Activated naive CD4-positive, alpha-beta T cell treated with anti-CD3 and anti-CD28 coated beads, Interleukin-2, amount 10 ng/mL, durations not matched to agents 7 days and 5 days (primary cell): ENCODE data around the gene ADCY2.

Experiments used
- CTCF ChIA-PET: fragments of 350-600 bp; sonication (Branson Sonifier 250); formaldehyde crosslinking; loops from one replicate; lab custom pipeline; 2021; ENCODE audit warnings: antibody characterized with exemption; lab: Charles Lee
- DNase-seq: peaks from one replicate; pipeline ENCODE4 v3.0.0-alpha.2; 2020
- H3K27ac Mint-ChIP-seq: one replicate; pipeline ENCODE4 v1.8.0; 2021; ENCODE audit warnings: mild to moderate bottlenecking, moderate library complexity, mixed read lengths
- H3K27me3 Mint-ChIP-seq: one replicate; pipeline ENCODE4 v1.8.0; 2021; ENCODE audit warnings: mild to moderate bottlenecking, mixed read lengths
- H3K36me3 Mint-ChIP-seq: one replicate; pipeline ENCODE4 v1.8.0; 2021; ENCODE audit warnings: mixed read lengths
- H3K4me1 Mint-ChIP-seq: one replicate; pipeline ENCODE4 v1.8.0; 2021; ENCODE audit warnings: mixed read lengths
- H3K4me3 Mint-ChIP-seq: one replicate; pipeline ENCODE4 v1.8.0; 2021; ENCODE audit warnings: mild to moderate bottlenecking, moderate library complexity, mixed read lengths
- H3K9me3 Mint-ChIP-seq: one replicate; pipeline ENCODE4 v1.8.0; 2021; ENCODE audit warnings: mixed read lengths

The ADCY2 gene

GRCh38 chr5:7634837-7635236 is 238.9 kb downstream of the ADCY2 start:
- H3K36me3 Mint-ChIP-seq, result no peaks in the 10 kb centered on the region
- no peaks in the 10 kb centered on the region for H3K9me3 Mint-ChIP-seq
- H3K4me3 Mint-ChIP-seq, result no peak overlapping the region
- CTCF ChIA-PET, result no interaction called here
- no peak for DNase-seq
- H3K27me3 Mint-ChIP-seq, result no peaks in the 10 kb centered on the region
- no peak overlapping the region for H3K27ac Mint-ChIP-seq
- no peaks in the 10 kb centered on the region for H3K4me1 Mint-ChIP-seq

- H3K36me3 Mint-ChIP-seq, result no peaks in the 10 kb centered on the region
- H3K4me3 Mint-ChIP-seq, result no peak overlapping the region
- no peak overlapping the region for H3K27ac Mint-ChIP-seq
- no peak for DNase-seq
- CTCF ChIA-PET, result no interaction called here
- H3K27me3 Mint-ChIP-seq, result no peaks in the 10 kb centered on the region
- no peaks in the 10 kb centered on the region for H3K4me1 Mint-ChIP-seq
- peaks cover 2% of the 10 kb centered on the region for H3K9me3 Mint-ChIP-seq
These were observed 242.5 kb downstream of the ADCY2 start for GRCh38 chr5:7638456-7638855.

- Mint-ChIP-seq H3K27me3 (no peaks in the 10 kb centered on the region), H3K4me1 (no peaks in the 10 kb centered on the region), H3K4me3 (no peak overlapping the region), H3K36me3 (no peaks in the 10 kb centered on the region), H3K9me3 (peaks cover 6% of the 10 kb centered on the region), H3K27ac (no peak overlapping the region)
- CTCF ChIA-PET, result no interaction called here
- DNase-seq, result no peak
These were observed 246.1 kb downstream of the ADCY2 start for GRCh38 chr5:7642029-7642428.

GRCh38 chr5:7644723-7645122 is 248.8 kb downstream of the ADCY2 start:
- CTCF ChIA-PET, result no interaction called here
- Mint-ChIP-seq H3K27ac (no peak overlapping the region), H3K4me1 (no peaks in the 10 kb centered on the region), H3K27me3 (no peaks in the 10 kb centered on the region), H3K36me3 (no peaks in the 10 kb centered on the region), H3K9me3 (peaks cover 6% of the 10 kb centered on the region), H3K4me3 (no peak overlapping the region)
- no peak for DNase-seq

- no peaks in the 10 kb centered on the region for H3K27me3 Mint-ChIP-seq
- H3K36me3 Mint-ChIP-seq, result no peaks in the 10 kb centered on the region
- H3K9me3 Mint-ChIP-seq, result no peaks in the 10 kb centered on the region
- no peaks in the 10 kb centered on the region for H3K4me1 Mint-ChIP-seq
- H3K4me3 Mint-ChIP-seq, result no peak overlapping the region
- H3K27ac Mint-ChIP-seq, result no peak overlapping the region
- CTCF ChIA-PET, result no interaction called here
- no peak for DNase-seq
These were observed 254.8 kb downstream of the ADCY2 start for GRCh38 chr5:7650755-7651154.

GRCh38 chr5:7653046-7653445 is 257.1 kb downstream of the ADCY2 start:
- no peaks in the 10 kb centered on the region for H3K9me3 Mint-ChIP-seq
- no peak for DNase-seq
- CTCF ChIA-PET, result no interaction called here
- no peaks in the 10 kb centered on the region for H3K4me1 Mint-ChIP-seq
- H3K4me3 Mint-ChIP-seq, result no peak overlapping the region
- no peaks in the 10 kb centered on the region for H3K27me3 Mint-ChIP-seq
- H3K36me3 Mint-ChIP-seq, result no peaks in the 10 kb centered on the region
- no peak overlapping the region for H3K27ac Mint-ChIP-seq

GRCh38 chr5:7657153-7657552 is 261.2 kb downstream of the ADCY2 start:
- no peaks in the 10 kb centered on the region for H3K4me1 Mint-ChIP-seq
- no peak overlapping the region for H3K27ac Mint-ChIP-seq
- H3K9me3 Mint-ChIP-seq, result no peaks in the 10 kb centered on the region
- H3K4me3 Mint-ChIP-seq, result no peak overlapping the region
- no peaks in the 10 kb centered on the region for H3K36me3 Mint-ChIP-seq
- H3K27me3 Mint-ChIP-seq, result no peaks in the 10 kb centered on the region
- CTCF ChIA-PET, result no interaction called here
- DNase-seq, result no peak

- no peaks in the 10 kb centered on the region for H3K9me3 Mint-ChIP-seq
- no peaks in the 10 kb centered on the region for H3K27me3 Mint-ChIP-seq
- no peaks in the 10 kb centered on the region for H3K4me1 Mint-ChIP-seq
- H3K27ac Mint-ChIP-seq, result no peak overlapping the region
- DNase-seq, result no peak
- CTCF ChIA-PET, result no interaction called here
- no peaks in the 10 kb centered on the region for H3K36me3 Mint-ChIP-seq
- H3K4me3 Mint-ChIP-seq, result no peak overlapping the region
These were observed 263.5 kb downstream of the ADCY2 start for GRCh38 chr5:7659420-7659819.

- no peak for DNase-seq
- Mint-ChIP-seq H3K9me3 (no peaks in the 10 kb centered on the region), H3K27ac (no peak overlapping the region), H3K36me3 (no peaks in the 10 kb centered on the region), H3K4me3 (no peak overlapping the region), H3K4me1 (no peaks in the 10 kb centered on the region), H3K27me3 (no peaks in the 10 kb centered on the region)
- CTCF ChIA-PET, result no interaction called here
These were observed 266.4 kb downstream of the ADCY2 start for GRCh38 chr5:7662289-7662688.

- no peaks in the 10 kb centered on the region for H3K36me3 Mint-ChIP-seq
- no peak for DNase-seq
- no peaks in the 10 kb centered on the region for H3K27me3 Mint-ChIP-seq
- H3K9me3 Mint-ChIP-seq, result no peaks in the 10 kb centered on the region
- H3K27ac Mint-ChIP-seq, result no peak overlapping the region
- CTCF ChIA-PET, result no interaction called here
- H3K4me3 Mint-ChIP-seq, result no peak overlapping the region
- no peaks in the 10 kb centered on the region for H3K4me1 Mint-ChIP-seq
These were observed 267.9 kb downstream of the ADCY2 start for GRCh38 chr5:7663808-7664207.

GRCh38 chr5:7664208-7664607 is 268.3 kb downstream of the ADCY2 start:
- no peaks in the 10 kb centered on the region for H3K27me3 Mint-ChIP-seq
- no peaks in the 10 kb centered on the region for H3K9me3 Mint-ChIP-seq
- no peak overlapping the region for H3K27ac Mint-ChIP-seq
- no peaks in the 10 kb centered on the region for H3K4me1 Mint-ChIP-seq
- no peak overlapping the region for H3K4me3 Mint-ChIP-seq
- no peaks in the 10 kb centered on the region for H3K36me3 Mint-ChIP-seq
- no peak for DNase-seq
- CTCF ChIA-PET, result no interaction called here

- Mint-ChIP-seq H3K27ac (no peak overlapping the region), H3K27me3 (no peaks in the 10 kb centered on the region), H3K4me3 (no peak overlapping the region), H3K4me1 (no peaks in the 10 kb centered on the region), H3K36me3 (no peaks in the 10 kb centered on the region), H3K9me3 (no peaks in the 10 kb centered on the region)
- DNase-seq, result no peak
- CTCF ChIA-PET, result no interaction called here
These were observed 271.4 kb downstream of the ADCY2 start for GRCh38 chr5:7667216-7667767.

GRCh38 chr5:7668161-7668560 is 272.2 kb downstream of the ADCY2 start:
- Mint-ChIP-seq H3K27me3 (no peaks in the 10 kb centered on the region), H3K9me3 (no peaks in the 10 kb centered on the region), H3K36me3 (no peaks in the 10 kb centered on the region), H3K4me3 (no peak overlapping the region), H3K27ac (no peak overlapping the region), H3K4me1 (no peaks in the 10 kb centered on the region)
- DNase-seq, result no peak
- CTCF ChIA-PET, result no interaction called here

GRCh38 chr5:7668627-7669026 is 272.7 kb downstream of the ADCY2 start:
- DNase-seq, result no peak
- Mint-ChIP-seq H3K27me3 (no peaks in the 10 kb centered on the region), H3K4me1 (no peaks in the 10 kb centered on the region), H3K27ac (no peak overlapping the region), H3K4me3 (no peak overlapping the region), H3K36me3 (no peaks in the 10 kb centered on the region), H3K9me3 (no peaks in the 10 kb centered on the region)
- CTCF ChIA-PET, result no interaction called here

- Mint-ChIP-seq H3K9me3 (no peaks in the 10 kb centered on the region), H3K36me3 (no peaks in the 10 kb centered on the region), H3K4me1 (no peaks in the 10 kb centered on the region), H3K27me3 (no peaks in the 10 kb centered on the region), H3K27ac (no peak overlapping the region), H3K4me3 (no peak overlapping the region)
- CTCF ChIA-PET, result no interaction called here
- DNase-seq, result no peak
These were observed 275.5 kb downstream of the ADCY2 start for GRCh38 chr5:7671381-7671993.

- Mint-ChIP-seq H3K4me1 (no peaks in the 10 kb centered on the region), H3K27me3 (no peaks in the 10 kb centered on the region), H3K4me3 (no peak overlapping the region), H3K9me3 (no peaks in the 10 kb centered on the region), H3K36me3 (no peaks in the 10 kb centered on the region), H3K27ac (no peak overlapping the region)
- DNase-seq, result no peak
- CTCF ChIA-PET, result no interaction called here
These were observed 277.7 kb downstream of the ADCY2 start for GRCh38 chr5:7673658-7674057.
